Dermis lymphatic vessel endothelial cell (primary cell): ENCODE measurements around the gene OR7E24. TPM values are rescaled to one million over a fixed set of nuclear protein-coding genes. Genes with fewer than 3 reads are reported as not detected.

ENCODE experiments used
- total RNA-seq: library from RNA; depleted of rRNA; stranded (reverse); fragments of >200 nt; gene quantifications from 2 replicates; pipeline ENCODE4 v1.2.1, GENCODE V29; 2014

OR7E24 gene
- not detected in 2 replicates for total RNA-seq

DNA sequence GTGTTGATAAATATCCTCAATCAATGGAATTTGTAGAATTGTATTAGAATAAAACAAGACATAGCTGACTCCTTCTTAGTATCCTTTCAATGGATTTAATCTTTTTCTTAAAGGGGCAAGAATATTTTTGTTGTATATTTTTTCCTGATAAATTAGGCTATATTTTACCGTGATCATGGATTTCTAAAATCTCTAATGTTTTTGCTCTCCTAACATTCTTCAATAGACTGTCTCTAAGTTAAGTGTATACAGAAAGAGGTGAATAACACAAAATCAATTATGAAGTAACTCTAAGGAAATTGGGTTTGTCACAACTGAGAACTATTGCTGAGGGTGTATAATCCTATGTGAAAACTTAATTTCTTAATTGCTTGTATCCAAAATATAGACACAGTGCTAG lies at the start of gene OR7E24:
Gene OR7E24 (plus strand): TSS at position 301 of the 400 bp plus-strand sequence. CDS start 114 bp downstream, outside the sequence.

DNA sequence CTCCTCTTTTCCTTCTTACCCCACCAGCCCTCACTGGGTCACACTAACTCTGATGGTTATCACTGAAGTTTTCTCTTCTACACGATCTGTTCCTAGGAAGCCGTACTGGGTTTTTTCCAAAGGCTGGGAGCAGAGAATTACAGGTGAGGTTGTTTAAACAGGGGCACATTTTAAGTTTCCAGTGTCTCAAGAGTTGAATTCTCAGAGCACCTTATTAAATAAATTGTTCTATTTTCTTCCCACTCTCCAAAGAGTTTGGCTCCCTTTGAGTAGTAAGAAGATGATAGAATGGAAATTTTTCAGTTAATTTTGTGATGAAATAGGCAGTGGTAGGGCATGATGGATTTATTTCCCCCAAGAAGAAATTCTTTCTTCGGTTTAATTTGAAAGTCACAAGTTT lies 31.2 kb upstream of the OR7E24 start, which contains the start of gene OR7D4:
Gene OR7D4 (minus strand): TSS at position 101 of the 400 bp plus-strand sequence. CDS start 4,752 bp downstream, outside the sequence.

Other genes with a start within 250 kb of the OR7E24 start
- gene MUC16, start 240.5 kb upstream of the OR7E24 start, total RNA-seq: not detected in 2 replicates
- not detected in 2 replicates for gene OR1M1, start 163.9 kb upstream of the OR7E24 start, total RNA-seq
- not detected in 2 replicates for gene OR7G2, start 143.5 kb upstream of the OR7E24 start, total RNA-seq
- gene OR7G1, start 135.2 kb upstream of the OR7E24 start, total RNA-seq: not detected in 2 replicates
- not detected in 2 replicates for gene OR7G3, start 124.0 kb upstream of the OR7E24 start, total RNA-seq
- 9.9 and 12.2 TPM in 2 replicates for gene ZNF317, start 110.5 kb upstream of the OR7E24 start, total RNA-seq
- not detected in 2 replicates for gene OR7D2, start 72.0 kb upstream of the OR7E24 start, total RNA-seq
- gene OR7D4, start 31.3 kb upstream of the OR7E24 start, total RNA-seq: not detected in 2 replicates
- gene ZNF699, start 58.9 kb downstream of the OR7E24 start, total RNA-seq: 6.1 and 6.9 TPM in 2 replicates
- 14.2 and 14.4 TPM in 2 replicates for gene ZNF559, start 73.2 kb downstream of the OR7E24 start, total RNA-seq
- gene ZNF177, start 112.1 kb downstream of the OR7E24 start, total RNA-seq: 0.76 and 0.86 TPM in 2 replicates
- 11.8 and 13.8 TPM in 2 replicates for gene ZNF266, start 184.6 kb downstream of the OR7E24 start, total RNA-seq
- gene ZNF560, start 247.7 kb downstream of the OR7E24 start, total RNA-seq: under 0.01 TPM in 1 of 2 replicates, not detected in the other